GM19193 (cell line): Measurements from ENCODE around the gene DOHH.

Source experiments
- POLR2A ChIP-seq: IDR thresholded peaks from 4 replicates; pipeline ENCODE4 v1.6.1; 2011; ENCODE audit not compliant: insufficient read depth, insufficient read length; ENCODE audit errors: extremely low read depth

The DOHH gene

GRCh38 chr19:3469638-3470499 is 30.6 kb downstream of the DOHH start:
- TF ChIP-seq POLR2A = no peak

DNA sequence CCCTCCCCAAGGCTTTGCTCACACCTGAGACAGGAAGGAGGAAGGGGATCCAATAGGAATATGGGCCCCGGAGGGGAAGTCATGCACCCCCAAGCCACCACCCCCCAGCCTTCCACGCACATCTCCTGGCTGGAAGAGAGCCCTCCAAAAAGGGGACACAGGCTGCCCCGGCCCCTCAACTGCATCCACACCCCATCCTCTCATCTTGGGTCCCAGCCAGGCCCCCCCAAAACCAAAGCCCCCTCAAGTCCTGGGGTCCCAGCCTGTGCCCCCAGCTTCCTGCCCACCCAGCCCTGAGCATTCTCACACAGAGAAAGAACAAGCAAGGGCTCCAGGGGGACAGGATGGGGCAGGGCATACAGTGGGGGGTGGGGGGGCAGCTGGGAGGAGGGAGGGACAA is 32.3 kb downstream of the DOHH start:
- TF ChIP-seq POLR2A = no peak

DNA sequence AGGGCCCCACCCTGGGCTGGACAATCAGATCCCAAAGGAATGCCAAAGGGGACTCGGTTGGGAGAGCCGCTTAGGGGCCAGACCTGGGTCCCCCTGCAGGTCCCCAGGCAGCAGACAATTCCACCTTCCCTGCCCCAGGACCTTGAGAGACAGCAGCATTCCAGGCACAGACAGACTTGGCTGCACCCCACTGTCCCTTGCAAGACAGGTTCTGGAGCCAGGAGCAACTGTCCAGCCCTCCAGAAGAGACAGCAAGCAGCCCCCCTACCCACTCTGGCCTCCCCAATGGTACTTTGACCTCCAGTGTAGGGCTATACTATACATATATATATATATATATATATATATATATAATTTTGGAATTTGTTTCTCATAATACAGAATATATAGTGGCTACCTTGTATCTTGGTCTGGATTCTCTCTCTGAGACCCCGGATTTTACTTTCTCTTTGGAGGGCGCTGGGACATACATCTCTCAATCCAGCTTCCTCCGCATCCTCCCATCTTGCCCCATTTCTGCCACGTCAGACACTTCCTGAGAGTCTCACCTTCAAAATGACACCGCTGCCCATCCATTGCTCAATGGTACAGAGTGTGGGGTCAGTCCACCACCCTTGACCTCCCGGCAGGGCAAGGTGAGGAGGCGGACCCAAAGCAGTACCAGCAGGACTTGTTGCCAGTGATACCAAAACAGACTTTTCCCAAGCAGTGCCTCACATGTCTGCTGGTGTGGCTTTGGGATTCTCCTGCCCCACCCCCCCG is 32.9 kb downstream of the DOHH start:
- TF ChIP-seq POLR2A = no peak

- no peak for TF ChIP-seq POLR2A
These were observed 33.8 kb downstream of the DOHH start for GRCh38 chr19:3466635-3467034.

GRCh38 chr19:3465552-3465951 is 34.9 kb downstream of the DOHH start:
- TF ChIP-seq POLR2A = no peak

- TF ChIP-seq POLR2A = no peak
These were observed 35.8 kb downstream of the DOHH start for GRCh38 chr19:3464587-3465235.

DNA sequence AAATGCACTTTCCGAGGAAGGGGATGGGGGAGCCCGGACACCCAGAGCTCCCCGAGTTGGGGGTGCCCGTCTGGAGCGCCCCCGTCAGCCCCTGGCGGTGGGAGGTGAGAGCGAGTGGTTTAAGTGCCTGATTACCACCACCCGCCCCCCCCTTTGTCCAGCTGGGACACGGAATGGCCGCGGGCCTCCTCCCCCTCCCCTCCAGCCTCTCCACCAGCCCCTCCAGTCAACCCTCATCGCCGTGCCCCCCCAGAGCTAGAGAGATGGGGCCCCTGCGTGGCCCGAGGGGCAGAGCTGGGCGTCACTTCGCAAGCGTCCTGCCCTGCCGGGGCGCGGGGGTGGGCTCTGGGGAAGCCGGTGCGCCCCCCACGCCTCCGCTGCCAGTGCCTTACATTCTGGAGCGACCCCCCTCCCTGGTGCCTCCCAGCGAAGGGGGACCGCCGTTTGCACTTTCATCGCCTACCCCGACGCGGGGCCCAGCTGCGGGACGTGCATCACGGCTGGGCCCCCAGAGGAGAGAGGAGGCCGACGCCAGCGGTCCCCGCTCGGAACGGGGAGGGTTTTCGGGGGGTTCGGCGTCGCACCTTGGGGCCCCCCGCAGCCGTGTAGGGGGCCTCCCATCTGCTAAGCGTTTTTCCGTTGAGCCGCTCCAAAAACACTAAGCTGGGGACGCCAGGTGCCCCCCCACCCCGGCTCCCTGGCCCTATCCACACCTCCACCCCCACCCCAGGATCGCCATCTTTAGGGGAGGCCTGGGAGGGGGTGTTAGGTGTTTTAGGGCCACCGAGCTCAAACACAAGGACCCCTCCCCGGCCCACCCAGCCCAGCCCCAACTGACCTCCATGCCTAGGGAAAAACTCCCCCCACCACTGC is 36.5 kb downstream of the DOHH start:
- TF ChIP-seq POLR2A = no peak

GRCh38 chr19:3462991-3463713 is 37.3 kb downstream of the DOHH start:
- TF ChIP-seq POLR2A = no peak

DNA sequence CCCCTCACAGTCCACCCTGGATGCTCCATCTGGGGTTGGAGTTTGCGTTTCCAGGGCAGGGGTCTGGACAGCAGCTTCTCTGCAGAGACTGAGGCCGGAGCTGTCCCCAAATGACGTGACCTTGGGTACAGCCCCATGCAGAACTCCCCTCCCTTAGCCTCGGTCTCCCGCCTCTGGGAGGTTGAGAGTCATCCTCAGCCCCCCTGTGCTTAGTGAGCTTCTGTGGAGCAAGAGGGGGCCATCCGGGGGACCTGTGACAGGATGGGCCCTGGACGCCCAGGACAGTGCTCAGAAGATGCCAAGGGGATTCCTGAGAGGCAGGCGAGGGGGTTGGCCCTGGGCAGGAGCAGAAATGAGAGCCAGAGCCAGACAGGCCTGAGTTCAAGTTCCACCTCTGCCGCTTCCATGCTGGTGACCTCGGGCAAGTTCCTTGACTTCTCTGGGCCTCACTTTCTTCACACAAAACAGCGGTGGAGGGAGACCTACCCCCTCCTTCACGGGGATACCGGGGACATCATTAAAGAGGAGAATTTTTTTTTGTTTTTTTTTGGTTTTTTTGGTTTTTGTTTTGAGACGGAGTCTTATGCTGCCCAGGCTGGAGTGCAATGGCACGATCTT is 40.4 kb downstream of the DOHH start:
- no peak for TF ChIP-seq POLR2A

DNA sequence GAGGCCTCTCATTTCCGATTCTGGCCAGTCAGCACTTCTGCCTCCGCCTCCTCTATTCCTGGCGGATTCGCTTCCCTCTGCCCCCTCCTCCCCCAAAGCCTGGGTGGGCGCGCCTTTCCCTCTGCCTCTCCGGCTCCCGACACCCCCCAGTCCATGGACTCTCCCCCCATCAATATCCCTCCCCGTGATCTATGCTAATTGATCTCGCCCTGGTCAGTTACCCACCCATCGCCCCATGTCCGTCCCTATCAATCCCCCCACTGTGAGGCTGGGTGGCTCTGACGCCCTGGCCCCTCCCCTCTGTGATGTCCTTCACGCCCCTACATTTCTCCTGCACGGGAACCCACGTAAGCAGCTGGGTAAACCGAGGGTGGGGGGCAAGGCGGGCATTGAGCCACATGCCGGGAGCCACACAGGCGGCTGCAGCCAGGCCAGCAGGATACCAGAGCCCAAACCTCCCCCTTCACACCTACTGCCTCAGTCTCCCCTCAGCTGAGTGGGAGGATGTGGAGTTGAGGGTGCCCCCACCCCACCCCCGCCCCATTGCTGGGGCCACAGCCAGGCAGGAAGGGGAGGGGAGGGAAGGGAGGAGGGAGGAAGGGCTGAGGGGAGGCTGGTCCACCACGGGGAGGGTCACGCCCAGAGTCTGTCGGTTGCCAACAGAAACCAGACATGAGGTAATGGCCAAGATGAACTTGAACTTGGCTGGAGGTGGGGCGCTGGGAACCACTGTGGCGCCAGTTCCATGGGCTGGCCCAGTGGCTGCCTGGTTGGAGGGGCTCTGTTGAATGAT is 41.2 kb downstream of the DOHH start:
- TF ChIP-seq POLR2A = no peak

- no peak for TF ChIP-seq POLR2A
These were observed 42.0 kb downstream of the DOHH start for GRCh38 chr19:3458229-3459088.
